HG03521 (cell line): ENCODE measurements around the gene UBL5.
"Not testable (repeated sequence)": the region's sequence is repeated elsewhere in the genome, so short reads cannot be mapped to it uniquely, and the experiment has no call there.

ENCODE experiments used
- ATAC-seq: cut with Tn5 transposase; IDR thresholded peaks from one replicate; pipeline ENCODE4 v1.9.1; 2021; ENCODE audit warnings: mild to moderate bottlenecking, moderate library complexity; ENCODE audit not compliant: unreplicated experiment

Gene UBL5

DNA sequence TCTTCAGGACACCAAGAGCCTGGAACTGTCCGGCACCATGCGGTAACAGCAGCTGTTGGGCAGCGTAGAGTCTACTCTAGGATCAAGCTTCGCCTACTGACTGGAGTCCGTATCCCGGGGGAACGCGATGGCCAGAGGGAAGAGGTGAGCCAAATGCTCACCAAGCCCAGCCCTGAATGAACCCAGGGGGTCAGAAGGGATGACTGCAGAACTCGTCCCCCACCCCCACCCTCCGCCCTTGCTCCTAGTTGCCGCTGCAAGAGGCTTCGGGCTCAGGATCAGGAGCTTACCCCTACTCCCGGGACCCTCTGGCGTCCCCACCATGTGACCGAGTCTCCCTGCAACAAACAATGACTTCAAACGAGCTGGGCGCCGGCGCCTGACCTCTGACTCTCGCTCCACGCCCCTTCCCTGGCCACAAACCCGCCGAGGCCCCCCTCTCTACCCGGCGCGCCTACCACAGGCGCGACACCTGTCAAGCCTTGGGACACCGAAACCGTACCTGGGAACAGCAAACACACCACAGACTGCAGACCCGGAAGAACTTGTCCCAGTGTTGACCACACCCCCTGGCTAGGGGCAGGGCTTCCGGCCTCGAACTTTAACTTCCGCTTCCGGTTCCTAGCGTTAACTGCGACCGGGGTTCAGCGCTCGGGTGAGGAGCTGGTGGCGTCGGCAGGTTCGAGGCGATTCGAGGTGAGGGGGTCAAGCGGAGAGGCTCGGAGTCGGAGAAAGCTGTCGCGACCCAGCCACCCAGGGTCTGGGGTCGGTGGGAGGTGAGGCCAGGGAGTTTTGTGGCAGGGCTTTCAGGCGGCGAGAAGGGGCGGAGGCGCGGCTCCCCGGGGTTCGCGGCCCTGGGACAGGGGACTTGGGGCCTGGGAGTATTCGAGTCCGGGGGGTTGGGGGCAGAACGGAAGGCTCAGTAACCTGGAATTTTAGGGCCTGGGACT is at the start of gene UBL5:
UBL5 (plus strand) TSS at position 630 of the 950 bp plus-strand sequence. CDS start 420 bp downstream, outside the sequence.
- peak; percentile 88 for ATAC-seq

GRCh38 chr19:9782338-9782737 is 45.4 kb upstream of the UBL5 start:
- no peak for ATAC-seq

DNA sequence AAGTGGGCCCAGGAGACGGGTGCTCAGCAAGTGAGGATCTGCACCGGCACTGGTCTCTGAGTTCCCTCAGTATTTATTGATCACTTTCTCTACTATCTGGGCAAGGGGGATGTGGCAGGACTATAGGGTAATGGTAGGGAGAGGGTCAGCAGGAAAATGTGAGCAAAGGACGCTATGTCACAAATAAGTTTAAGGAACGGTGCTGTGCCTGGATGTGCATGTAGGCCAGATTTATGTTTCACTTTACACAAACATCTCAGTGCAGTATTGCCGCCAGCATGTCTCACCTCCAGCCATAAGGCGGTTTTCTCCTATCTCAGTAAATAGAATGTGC is 43.6 kb upstream of the UBL5 start:
- ATAC-seq, result not testable (repeated sequence)

DNA sequence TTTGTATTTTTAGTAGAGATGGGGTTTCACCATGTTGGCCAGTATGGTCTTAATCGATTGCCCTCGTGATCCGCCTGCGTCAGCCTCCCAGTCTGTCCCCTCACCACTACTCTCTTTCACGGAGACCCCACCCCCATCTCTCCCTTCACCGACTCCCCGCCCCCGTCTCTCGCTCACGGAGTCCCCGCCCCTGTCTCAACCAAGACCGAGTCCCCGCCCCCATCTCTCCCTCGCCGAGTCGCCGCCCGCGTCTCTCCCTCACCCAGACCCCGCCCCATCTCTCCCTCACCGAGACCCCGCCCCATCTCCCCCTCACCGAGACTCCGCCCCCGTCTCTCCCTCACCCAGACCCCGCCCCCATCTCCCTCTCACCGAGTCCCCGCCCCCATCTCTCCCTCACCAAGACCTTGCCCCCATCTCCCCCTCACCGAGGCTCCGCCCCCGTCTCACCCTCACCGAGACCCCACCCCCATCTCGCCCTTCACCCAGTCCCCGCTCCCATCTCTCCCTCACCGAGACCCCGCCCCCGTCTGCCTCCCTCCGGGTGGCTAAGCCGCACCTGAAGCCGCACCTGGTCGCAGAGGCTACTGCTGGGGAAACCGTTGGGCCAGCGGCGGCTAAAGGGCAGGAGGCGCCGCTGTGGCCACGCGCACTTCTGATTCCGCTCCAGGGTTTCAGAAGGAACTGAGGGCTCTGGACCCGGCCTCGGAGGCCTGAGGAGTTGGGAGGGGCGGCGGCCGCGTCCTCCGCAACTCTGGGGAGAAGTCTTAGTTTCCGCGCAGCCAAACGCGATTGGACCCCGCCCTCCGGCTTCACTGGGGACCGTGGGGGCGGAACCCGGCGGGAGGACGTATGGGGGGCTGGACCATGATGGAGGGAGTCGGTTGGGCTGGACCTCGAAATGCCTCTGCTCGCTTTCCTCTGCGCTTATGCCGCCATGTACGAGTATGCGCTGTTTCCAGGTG is 42.1 kb upstream of the UBL5 start:
- peak; percentile 70 for ATAC-seq

- no peak for ATAC-seq
Measured at GRCh38 chr19:9786342-9786741, 41.4 kb upstream of the UBL5 start.

- ATAC-seq, result no peak
Measured at GRCh38 chr19:9786819-9787218, 40.9 kb upstream of the UBL5 start.

- ATAC-seq, result not testable (repeated sequence)
Measured at GRCh38 chr19:9788604-9789003, 39.1 kb upstream of the UBL5 start.

DNA sequence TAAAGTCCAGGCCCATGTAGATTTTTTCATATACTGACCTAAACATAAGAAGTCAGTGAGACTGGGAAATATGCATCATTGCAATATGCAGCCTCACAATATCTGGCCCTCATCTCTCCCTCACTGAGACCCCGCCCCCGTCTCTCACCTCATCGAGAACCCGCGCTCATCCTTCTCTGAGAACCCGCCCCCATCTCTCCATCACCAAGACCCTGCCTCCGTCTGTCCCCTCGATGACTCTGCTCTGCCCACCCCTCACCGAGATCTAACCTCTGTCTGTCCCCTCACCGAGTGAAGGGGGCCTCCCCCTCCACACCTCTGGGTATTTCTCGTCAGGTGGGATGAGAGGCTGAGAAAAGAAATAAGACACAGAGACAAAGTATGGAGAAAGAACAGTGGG is 38.7 kb upstream of the UBL5 start:
- ATAC-seq, result no peak

DNA sequence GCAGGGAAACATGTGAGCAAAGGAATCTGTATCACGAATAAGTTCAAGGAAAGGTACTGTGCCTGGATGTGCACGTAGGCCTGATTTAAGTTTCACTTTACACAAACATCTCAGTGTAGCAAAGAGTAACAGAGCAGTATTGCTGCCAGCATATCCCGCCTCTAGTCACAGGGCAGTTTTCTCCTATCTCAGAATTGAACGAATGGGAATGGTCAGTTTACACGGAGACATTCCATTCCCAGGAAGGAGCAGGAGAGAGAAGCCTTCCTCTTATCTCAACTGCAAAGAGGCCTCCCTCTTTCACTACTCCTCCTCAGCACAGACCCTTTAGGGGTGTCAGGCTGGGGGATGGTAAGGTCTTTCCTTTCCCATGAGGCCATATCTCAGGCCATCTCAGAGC is 38.1 kb upstream of the UBL5 start:
- ATAC-seq, result not testable (repeated sequence)

DNA sequence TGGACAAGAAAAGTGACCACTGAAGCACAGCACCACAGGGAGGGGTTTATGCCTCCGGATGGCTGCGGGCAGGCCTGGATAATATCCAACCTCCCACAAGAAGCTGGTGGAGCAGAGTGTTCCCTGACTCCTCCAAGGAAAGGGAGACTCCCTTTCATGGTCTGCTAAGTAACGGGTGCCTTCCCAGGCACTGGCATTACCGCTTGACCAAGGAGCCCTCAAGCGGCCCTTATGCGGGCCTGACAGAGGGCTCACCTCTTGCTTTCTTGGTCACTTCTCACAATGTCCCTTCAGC is 36.7 kb upstream of the UBL5 start:
- ATAC-seq, result not testable (repeated sequence)

DNA sequence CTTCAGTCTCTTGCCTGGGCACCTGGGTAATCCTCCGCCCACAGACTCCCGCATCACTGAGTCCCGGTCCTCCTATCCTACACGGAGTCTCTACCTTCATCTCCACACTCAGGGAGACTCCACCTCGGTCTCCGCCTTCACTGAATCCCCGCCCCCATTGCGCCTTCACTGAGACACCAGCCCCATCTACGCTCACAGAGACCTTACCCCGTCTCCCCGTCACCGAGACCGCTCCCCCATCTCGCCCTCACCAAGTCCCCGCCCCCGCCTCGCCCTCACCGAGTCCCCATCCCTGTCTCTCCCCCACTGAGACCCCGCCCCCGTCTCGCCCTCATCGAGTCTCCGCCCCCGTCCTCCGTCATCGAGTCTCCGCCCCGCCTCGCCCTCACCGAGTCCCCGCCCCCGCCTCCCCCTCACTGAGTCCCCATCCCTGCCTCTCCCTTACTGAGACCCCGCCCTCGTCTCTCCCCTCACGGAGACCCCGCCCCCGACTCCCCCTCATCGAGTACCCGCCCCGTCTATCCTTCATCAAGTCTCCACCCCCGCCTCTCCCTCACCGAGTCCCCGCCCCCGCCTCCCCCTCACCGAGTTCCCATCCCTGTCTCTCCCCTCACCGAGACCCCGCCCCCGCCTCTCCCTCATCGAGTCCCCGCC is 36.0 kb upstream of the UBL5 start:
- ATAC-seq, result peak; percentile 26

DNA sequence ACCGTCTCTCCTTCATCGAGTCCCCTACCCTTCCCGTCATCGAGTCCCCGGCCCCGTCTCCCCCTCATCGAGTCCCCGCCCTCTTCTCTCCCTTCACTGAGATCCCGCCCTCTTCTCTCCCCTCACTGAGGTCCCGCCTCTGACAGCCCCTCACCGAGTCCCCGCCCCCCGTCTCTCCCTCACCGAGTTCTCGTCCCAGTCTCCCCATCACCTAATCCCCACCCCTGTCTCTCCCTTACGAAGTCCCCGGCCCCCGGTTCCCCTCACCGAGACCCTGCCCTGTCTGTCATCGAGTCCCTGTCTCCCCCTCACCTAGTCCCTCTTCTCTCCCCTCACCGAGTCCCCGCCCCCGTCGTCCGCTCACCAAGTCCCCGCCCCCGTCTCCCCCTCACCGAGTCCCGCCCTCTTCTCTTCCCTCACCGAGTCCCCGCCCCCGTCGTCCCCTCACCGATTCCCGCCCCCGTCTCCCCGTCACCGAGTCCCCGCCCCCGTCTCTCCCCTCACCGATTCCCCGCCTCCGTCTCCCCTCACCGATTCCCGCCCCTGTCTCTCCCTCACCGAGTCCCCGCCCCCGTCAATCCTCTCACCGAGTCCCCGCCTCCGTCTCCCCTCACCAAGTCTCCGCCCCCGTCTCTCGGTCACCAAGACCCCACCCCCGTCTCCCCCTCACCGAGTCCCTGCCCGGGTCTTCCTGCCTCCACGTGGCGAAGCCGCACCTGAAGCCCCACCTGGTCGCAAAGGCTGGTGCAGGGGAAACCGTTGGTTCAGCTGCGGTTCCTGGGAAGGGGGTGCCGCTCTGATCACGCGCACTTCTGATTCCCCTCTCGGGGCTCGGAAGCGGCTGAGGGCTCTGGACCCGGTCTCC is 35.3 kb upstream of the UBL5 start:
- peak; percentile 40 for ATAC-seq

DNA sequence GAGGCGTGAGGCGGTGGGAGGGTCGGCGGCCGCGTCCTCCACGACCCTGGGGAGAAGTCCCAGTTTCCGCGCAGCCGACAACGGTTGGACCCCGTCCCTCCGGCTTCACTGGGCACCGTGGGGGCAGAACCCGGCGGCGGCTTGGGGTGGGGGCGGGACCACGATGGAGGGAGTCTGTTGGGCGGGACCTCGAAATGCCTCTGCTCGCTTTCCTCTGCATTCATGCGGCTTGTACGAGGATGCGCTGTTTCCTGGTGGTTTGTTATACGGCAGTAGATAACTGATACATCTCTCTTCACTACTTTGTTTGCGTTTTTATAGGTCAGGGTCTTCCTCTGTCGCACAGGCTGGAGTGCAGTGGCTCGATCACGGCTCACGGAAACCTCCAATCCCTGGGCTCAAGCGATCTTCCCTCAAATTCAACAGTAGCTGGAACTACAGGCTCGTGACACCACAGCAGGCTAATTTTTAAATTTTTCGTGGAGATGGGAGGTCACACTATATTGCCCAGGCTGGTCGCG is 34.6 kb upstream of the UBL5 start:
- ATAC-seq, result no peak

- ATAC-seq, result no peak
Measured at GRCh38 chr19:9796113-9796773, 31.5 kb upstream of the UBL5 start.

GRCh38 chr19:9797871-9798270 is 29.8 kb upstream of the UBL5 start:
- no peak for ATAC-seq

- no peak for ATAC-seq
Measured at GRCh38 chr19:9799162-9799561, 28.6 kb upstream of the UBL5 start.

- no peak for ATAC-seq
Measured at GRCh38 chr19:9801976-9802375, 25.7 kb upstream of the UBL5 start.

- ATAC-seq, result no peak
Measured at GRCh38 chr19:9806803-9807202, 20.9 kb upstream of the UBL5 start.
